Osteocyte (in vitro differentiated cells): Measurements from ENCODE around the gene TNIP3. TPM values are rescaled to one million over a fixed set of nuclear protein-coding genes. Genes with fewer than 3 reads are reported as not detected.
"Not testable (repeated sequence)": the region's sequence is repeated elsewhere in the genome, so short reads cannot be mapped to it uniquely, and the experiment has no call there.

ENCODE experiments used
- DNase-seq: peaks from one replicate; pipeline ENCODE4 v3.0.0; 2021; ENCODE audit warnings: mixed read lengths; ENCODE audit not compliant: unreplicated experiment; ENCODE audit errors: extremely low spot score
- H3K27ac Mint-ChIP-seq: one replicate; pipeline ENCODE4 v1.8.0; 2021; ENCODE audit warnings: mild to moderate bottlenecking, mixed read lengths; ENCODE audit not compliant: unreplicated experiment
- H3K27me3 Mint-ChIP-seq: one replicate; pipeline ENCODE4 v1.8.0; 2021; ENCODE audit warnings: mixed read lengths; ENCODE audit not compliant: unreplicated experiment
- H3K36me3 Mint-ChIP-seq: one replicate; pipeline ENCODE4 v1.8.0; 2021; ENCODE audit warnings: mixed read lengths; ENCODE audit not compliant: unreplicated experiment
- H3K4me1 Mint-ChIP-seq: one replicate; pipeline ENCODE4 v1.8.0; 2021; ENCODE audit warnings: mixed read lengths; ENCODE audit not compliant: unreplicated experiment
- H3K4me3 Mint-ChIP-seq: one replicate; pipeline ENCODE4 v1.8.0; 2021; ENCODE audit warnings: mild to moderate bottlenecking, moderate library complexity, mixed read lengths; ENCODE audit not compliant: unreplicated experiment
- H3K9me3 Mint-ChIP-seq: one replicate; pipeline ENCODE4 v1.8.0; 2021; ENCODE audit warnings: mixed read lengths; ENCODE audit not compliant: unreplicated experiment
- long read RNA-seq: library from polyadenylated mRNA; unstranded; transcript quantifications from one replicate; pipeline ENCODE4 v2.0.0, GENCODE V29; 2021
- total RNA-seq: library from RNA; stranded (reverse); gene quantifications from 2 replicates; pipeline ENCODE4 v1.2.1, GENCODE V29; 2021
- TF ChIP-seq, protein P1 (sequence below): fragments of 200-600 bp; sonication (generic); IDR thresholded peaks from 2 replicates; pipeline ENCODE4 v1.5.0; 2021; ENCODE audit warnings: antibody characterized with exemption, mild to moderate bottlenecking, moderate library complexity

The TNIP3 gene, protein sequence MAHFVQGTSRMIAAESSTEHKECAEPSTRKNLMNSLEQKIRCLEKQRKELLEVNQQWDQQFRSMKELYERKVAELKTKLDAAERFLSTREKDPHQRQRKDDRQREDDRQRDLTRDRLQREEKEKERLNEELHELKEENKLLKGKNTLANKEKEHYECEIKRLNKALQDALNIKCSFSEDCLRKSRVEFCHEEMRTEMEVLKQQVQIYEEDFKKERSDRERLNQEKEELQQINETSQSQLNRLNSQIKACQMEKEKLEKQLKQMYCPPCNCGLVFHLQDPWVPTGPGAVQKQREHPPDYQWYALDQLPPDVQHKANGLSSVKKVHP
- not detected in 2 replicates for total RNA-seq
- long read RNA-seq: 0 reads

DNA sequence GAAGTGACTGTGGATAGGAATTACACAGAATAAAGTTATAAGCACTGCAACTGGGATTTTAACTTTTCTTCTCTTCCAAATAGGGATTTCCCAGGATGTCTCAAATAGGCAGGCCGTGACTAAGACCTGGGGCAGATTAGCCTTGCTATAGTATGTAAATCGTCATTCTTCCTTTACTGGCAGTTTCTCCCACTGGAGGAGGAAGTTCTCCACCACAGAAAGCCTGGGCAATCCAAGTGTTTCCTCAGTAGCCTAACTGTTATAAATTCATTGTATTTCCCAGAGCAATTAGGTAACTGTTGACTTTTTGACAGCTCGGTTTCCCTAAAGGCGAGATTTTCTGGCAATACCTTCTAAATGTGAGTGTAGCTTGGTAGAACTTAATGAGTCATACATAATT lies at the start of gene TNIP3:
Gene TNIP3 (minus strand): TSS at position 31 of the 400 bp plus-strand sequence. CDS start 196 bp downstream, outside the sequence.
- no peaks in the 10 kb centered on the region for H3K36me3 Mint-ChIP-seq
- no peaks in the 10 kb centered on the region for H3K27me3 Mint-ChIP-seq
- no peak for DNase-seq
- TF ChIP-seq, protein P1, sequence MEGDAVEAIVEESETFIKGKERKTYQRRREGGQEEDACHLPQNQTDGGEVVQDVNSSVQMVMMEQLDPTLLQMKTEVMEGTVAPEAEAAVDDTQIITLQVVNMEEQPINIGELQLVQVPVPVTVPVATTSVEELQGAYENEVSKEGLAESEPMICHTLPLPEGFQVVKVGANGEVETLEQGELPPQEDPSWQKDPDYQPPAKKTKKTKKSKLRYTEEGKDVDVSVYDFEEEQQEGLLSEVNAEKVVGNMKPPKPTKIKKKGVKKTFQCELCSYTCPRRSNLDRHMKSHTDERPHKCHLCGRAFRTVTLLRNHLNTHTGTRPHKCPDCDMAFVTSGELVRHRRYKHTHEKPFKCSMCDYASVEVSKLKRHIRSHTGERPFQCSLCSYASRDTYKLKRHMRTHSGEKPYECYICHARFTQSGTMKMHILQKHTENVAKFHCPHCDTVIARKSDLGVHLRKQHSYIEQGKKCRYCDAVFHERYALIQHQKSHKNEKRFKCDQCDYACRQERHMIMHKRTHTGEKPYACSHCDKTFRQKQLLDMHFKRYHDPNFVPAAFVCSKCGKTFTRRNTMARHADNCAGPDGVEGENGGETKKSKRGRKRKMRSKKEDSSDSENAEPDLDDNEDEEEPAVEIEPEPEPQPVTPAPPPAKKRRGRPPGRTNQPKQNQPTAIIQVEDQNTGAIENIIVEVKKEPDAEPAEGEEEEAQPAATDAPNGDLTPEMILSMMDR: no peak
- no peaks in the 10 kb centered on the region for H3K9me3 Mint-ChIP-seq
- no peak within 1 kb of the TSS for H3K4me3 Mint-ChIP-seq
- H3K4me1 Mint-ChIP-seq: no peaks in the 10 kb centered on the region
- no peak within 1 kb of the TSS for H3K27ac Mint-ChIP-seq

DNA sequence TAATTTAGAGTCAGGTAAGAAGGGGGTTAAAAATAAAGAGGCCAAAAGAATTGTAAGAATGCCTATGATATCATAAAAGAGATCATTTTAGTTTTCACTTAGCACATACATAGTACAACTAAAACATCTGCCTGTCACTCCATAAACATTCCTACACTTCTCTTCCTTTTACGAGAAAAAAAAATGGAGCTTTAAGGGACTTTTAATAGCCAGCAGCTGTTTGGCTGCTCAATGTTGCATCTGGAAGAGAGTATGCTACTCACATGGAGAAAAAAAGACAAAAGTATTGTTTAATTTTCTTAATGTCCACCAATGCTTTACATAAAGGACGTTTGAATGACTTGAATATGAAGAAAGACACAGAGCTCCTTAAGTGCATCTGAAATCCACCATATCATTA lies 48.7 kb upstream of the TNIP3 start:
- no peaks in the 10 kb centered on the region for H3K9me3 Mint-ChIP-seq
- H3K27me3 Mint-ChIP-seq: no peaks in the 10 kb centered on the region
- TF ChIP-seq, protein P1: no peak
- H3K36me3 Mint-ChIP-seq: no peaks in the 10 kb centered on the region
- H3K4me3 Mint-ChIP-seq: no peak overlapping the region
- DNase-seq: no peak
- H3K4me1 Mint-ChIP-seq: peaks cover 1% of the 10 kb centered on the region
- H3K27ac Mint-ChIP-seq: no peak overlapping the region

DNA sequence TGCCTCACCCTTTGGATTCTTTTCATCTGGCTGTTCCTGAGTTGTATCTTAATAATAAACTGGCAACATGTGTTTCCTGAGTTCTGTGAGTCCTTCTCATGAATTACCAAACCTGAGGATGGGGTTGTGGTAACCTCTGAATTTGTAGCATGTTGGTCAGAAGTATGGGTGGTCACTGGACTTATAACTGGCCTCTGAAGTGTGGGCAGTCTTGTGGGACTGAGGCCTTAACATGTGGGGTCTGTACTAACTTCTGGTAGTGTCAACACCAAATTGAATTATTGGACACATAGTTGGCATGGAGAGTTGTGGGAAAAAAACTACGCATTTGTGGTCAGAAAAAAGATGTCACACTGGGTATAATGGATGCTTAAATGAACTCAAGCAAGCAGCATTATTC lies 45.0 kb upstream of the TNIP3 start:
- TF ChIP-seq, protein P1: no peak
- Mint-ChIP-seq H3K27ac (no peak overlapping the region), H3K27me3 (peaks cover 9% of the 10 kb centered on the region), H3K36me3 (no peaks in the 10 kb centered on the region), H3K4me3 (no peak overlapping the region), H3K9me3 (no peaks in the 10 kb centered on the region), H3K4me1 (peaks cover 1% of the 10 kb centered on the region)
- DNase-seq: no peak

DNA sequence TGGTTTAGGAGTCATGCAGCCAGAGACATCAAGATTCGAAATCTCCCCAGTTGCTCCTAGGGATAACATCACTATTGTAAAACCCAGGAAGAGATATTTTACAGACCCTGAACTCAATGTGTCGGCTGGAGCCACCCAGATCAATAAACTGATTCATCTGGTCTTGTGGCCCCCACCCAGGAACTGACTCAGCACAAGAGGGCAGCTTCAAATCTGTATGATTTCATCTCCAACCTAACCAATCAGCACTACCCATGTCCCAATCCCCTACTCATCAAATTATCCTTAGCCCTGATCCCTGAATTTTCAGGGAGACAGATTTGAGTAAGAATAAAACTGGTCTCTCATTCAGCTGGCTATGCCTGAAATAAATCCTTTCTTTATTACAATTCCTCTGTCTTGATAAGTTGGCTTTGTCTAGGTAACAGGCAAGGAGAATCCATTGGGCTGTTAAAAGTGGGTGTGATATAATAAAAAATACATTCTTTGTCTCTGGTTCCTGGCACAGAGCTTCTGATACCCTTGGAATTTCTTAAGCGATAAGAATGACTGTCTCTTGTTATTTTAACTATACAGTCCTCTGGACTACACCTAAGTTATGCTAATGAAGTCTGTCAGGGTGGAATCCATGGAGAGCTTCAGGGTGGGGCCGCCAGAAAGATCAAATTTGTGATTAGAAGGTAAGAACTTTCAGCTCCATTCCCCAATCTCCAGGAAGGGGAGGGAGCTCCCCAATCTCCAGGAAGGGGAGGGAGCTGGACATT lies 44.3 kb upstream of the TNIP3 start:
- no peaks in the 10 kb centered on the region for H3K9me3 Mint-ChIP-seq
- no peak overlapping the region for H3K27ac Mint-ChIP-seq
- H3K27me3 Mint-ChIP-seq: peaks cover 9% of the 10 kb centered on the region
- H3K4me3 Mint-ChIP-seq: no peak overlapping the region
- no peak for DNase-seq
- H3K36me3 Mint-ChIP-seq: no peaks in the 10 kb centered on the region
- H3K4me1 Mint-ChIP-seq: peaks cover 1% of the 10 kb centered on the region
- TF ChIP-seq, protein P1: no peak

DNA sequence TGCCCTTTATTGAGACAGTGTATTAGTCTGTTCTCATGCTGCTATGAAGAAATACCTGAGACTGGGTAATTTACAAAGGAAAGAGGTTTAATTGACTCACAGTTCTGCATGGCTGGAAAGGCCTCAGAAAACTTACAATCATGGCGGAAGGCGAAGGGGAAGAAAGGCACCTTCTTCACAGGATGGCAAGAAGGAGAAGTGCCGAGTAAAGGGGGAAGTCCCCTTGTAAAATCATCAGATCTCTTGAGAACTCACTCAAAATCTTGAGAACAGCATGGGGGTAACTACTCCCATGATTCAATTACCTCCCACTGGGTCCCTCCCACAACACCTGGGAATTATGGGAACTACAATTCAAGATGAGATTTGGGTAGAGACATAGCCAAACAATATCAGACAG lies 41.7 kb upstream of the TNIP3 start:
- H3K9me3 Mint-ChIP-seq, DNase-seq, H3K36me3 Mint-ChIP-seq, H3K4me1 Mint-ChIP-seq, H3K27ac Mint-ChIP-seq, H3K4me3 Mint-ChIP-seq: not testable (repeated sequence)
- peaks cover 16% of the 10 kb centered on the region for H3K27me3 Mint-ChIP-seq
